GM04503 (cell line): ENCODE results near the gene POLE.

Source experiments
- DNase-seq: peaks from one replicate; pipeline ENCODE4 v3.0.0-alpha.2; 2012; ENCODE audit warnings: low read depth

The POLE gene

DNA sequence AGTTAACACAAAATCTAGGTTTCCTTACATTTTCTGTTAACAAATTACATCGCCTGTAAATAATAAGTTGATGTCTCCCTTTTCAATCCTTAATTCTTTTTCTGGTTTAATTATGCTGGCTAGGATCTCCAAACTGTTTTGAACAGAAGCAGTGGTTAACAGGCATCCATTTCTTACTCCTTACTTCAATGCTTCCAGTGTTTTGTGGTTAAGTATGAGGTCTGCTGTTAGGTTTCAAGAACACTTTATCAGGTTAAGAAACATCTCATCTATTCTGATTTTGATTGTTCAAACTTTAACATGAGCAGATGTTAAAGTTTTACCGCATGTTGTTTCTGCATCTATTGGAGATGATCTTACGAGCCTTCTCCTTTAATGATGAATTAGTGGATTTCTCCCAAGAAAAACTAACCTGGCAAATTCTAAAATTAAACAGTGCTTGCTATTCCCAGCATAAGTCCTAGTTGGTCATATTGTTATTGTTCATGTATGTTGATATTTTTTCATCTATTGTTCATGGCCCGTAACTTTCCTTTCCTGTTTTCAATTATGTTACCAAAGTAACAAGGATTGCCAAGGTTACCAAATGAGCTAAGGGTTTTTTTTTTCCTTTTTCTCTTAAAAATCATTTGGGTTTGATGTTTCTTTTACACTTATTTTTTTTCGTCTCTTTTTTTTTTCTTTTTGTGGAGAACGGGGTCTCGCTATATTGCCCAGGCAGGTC is 33.4 kb downstream of the POLE start:
- no peak for DNase-seq

DNA sequence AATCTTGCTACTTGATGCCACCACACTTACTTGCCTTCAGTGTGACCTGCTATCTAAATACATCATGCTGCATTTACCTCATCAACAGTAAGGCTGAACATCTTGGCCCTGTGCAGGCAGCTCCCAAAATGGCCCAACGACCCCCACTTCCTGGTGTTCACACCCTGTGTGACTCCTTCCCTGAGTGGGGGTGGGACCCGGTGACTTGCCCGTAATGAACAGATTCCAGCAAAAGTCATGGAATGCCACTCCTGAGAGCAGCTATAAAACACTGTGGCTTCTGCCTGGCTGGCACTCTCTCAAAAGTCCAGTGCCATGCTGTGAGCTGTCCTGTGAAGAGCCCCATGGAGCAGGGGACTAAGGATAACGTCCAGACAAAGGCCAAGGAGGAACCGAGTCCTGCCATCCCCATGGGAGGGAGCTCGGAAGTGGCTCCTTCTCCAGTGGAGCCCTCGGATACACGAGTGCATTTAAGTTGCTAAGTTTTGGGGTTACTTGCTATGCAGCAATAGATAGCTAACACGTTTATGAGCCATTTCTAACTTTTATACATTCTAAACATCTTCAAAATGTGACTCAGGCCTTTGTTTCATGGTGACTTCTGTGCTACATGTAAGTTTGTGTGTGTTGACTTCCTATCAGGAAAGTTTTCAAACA is 35.6 kb downstream of the POLE start:
- no peak for DNase-seq

DNA sequence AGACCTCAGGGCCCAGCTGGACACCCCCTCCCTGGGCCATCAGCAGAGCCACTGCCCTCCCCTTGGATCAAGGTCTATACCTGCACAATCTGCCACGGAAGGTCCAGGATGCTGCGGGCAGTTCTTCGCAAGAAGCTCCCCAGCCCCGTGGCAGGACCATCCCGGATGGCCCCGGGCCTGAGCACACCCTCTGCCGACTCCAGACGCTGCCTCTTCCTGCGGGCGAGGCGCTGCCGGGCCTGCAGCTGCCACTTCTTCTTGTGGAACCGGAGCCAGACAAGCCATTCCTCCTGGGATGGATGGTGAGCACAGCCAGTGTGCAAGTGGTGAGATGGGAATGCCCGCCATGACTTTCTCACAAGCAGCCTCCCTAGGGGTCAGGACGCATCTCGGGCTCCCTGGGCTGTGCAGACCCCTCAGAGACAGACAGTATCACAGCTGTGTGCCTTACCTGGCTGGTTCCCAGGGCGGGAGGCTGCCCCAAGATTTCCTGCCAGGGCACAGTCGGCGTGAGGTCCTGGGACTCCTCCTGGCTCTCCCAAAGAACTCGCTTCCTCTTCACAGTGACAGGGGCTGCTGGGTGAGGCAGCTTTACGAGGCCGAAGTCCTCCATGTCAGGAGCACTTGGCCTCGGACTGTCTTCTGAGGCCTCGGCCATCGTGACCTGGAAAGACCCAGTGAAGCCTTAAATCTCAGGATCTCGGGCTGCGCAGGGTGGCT is 37.8 kb downstream of the POLE start:
- DNase-seq: no peak

DNA sequence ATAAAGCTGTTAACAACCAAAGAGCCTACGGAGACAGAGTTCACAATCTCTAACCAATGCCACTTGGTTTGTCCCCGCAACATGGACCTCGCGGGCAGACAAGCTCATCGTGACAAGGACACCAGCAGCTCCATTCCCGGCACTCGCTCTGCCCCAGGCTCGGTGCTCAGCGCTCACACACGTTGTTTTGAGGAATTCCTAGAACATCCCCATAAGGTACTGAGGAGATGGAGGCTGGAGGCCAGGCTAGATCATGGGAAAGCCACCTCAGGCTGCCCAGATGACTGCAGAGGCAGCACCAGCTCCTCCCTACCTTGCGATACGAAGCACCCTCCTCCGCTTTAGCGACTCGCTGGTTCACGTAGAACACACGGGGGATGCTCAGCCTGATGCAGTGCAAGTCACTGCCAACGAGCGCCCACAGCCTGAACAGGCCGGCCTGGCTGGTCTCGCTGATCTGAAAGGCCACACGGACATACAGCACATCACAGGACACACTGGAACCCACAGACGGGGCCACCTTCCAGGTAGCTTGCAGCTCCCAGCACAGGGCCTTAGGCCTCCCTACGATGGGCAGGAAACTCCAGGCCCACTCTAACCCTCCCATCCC is 38.4 kb downstream of the POLE start:
- DNase-seq: no peak

DNA sequence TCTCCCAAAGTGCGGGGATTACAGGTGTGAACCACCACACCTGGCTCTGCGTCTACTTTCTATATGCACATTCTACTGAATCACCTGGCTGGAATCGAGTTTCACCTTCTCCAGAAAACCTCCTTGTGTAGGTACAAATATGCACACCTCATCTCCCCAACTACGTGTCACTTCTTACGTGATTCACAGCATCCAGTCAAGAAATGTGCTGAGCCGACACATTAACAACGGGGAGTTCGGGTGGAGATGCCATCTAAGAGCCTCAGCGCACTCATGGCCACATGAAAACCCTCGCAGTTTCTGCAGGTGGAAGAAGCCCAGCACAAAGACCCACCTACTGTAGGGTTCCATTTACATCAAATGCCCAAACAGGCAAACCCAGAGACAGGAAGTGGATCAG is 39.3 kb downstream of the POLE start:
- no peak for DNase-seq

DNA sequence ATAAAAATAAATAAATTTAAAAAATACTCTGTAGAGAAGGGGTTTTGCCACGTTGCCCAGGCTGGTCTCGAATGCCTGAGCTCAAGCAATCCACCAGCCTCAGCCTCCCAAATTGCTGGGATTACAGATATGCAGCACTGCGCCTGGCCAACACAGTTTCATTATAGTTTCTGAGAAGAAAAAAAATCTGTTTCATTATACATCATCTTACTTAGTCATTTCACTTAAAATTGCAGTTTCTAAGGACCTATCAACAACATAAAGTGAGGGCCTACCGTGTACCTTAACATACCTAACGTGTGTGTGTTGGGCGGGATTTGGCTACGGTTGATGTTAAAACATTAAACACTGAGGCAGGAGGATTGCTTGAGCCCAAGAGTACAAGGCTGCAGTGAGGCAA is 40.3 kb downstream of the POLE start:
- DNase-seq: no peak

DNA sequence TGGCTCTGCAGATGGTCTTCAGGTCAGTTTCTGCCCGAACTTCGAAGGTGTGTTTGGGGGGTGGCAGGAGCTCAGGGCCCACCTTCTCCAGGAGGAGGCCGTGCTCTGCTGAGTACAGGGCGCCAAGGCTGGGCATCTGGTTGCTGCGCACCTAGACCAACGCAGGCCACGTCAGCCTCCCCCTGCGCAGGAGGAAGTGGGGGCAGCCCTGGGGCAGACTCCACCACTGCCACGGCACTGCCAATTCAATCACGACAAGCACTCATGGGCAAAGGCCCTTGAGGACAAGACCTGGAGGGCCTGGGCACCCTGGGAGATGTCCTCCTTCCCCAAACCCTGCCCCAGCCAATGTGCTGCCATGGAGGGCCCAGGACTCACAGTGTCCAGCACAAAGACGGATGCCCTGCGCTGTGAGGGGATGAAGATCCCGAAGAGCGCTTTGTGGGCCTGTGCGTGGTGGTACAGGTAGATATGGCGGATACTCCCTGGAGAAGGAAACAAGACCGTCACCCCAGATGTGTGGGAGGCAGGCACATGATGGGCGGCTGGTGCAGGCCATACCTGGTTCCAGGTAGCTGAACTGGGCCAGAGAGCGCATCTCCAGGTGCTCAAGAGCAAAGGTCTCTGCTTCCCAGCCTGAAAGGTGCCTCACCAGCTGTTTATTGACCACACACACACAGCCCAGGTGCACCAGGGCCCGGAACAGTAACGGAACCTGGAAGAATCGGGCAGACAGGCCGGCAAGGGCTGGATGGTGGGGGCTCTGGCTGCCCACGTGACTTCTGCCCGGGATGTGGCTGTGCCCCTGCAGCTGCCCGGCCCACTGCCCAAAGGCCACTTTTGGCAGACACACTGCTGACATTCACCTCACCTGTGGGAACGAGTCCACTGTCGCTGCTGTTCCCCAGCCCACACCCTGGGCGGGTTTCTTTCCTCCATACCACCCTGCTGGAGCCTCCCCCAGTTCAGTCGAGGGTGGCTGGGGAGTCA is 44.0 kb downstream of the POLE start:
- DNase-seq: no peak

DNA sequence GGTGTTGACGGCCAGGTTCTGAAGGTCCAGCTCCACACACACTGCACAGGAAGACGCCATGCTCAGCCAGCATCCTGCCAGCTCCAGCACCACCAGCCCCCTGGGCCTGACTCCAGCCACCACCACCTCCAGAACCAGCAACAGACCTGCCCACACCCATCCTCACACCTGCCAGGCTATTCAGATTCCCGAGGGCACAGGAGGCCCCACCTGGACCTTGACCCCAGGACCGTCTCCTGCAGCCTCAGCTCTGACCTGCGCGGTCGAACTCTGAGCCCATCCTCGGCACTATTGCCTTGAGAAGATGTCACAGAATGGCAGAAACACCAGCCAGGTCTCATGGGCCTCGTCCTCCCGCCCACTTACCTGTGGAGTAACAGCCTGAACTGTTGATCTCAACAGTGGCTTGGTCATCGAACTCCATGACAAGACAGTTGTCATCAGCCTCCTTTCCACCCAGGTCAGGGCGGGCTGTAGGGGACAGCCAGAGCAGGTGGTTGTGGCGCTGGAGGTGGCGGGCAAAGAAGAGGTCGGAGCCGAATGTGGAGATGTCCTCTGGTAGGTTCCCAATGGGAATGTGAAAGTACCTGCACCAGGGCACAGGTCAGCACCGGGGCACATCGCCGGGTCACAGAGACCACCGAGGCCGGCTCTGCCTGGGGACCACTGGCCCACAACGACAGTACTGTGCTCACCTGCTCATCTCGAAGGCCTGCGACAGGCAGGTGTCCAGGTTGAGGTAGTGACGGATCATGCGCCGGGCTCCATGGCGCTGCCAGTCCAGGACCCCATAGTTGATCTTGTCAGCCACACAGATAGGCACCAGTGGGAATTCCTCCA is 45.1 kb downstream of the POLE start:
- no peak for DNase-seq

DNA sequence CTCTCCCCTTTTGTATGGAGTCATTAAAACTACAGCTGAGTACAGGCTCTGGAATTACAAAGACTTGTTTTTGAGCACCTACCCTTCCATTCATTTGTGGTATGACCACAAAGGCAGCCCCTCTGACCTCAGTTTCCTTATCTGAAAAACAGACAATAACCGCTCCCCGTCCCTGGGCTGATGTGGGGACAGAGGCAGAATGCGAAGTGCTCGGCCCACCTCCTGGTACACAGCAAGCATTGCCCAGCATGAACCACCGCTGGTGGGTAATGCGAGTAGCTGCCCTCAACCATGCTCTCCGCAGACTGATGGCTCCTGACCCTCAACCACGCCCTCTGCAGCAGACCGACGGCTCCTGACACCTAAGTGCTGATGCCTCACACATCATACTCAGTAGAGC is 46.2 kb downstream of the POLE start:
- no peak for DNase-seq

DNA sequence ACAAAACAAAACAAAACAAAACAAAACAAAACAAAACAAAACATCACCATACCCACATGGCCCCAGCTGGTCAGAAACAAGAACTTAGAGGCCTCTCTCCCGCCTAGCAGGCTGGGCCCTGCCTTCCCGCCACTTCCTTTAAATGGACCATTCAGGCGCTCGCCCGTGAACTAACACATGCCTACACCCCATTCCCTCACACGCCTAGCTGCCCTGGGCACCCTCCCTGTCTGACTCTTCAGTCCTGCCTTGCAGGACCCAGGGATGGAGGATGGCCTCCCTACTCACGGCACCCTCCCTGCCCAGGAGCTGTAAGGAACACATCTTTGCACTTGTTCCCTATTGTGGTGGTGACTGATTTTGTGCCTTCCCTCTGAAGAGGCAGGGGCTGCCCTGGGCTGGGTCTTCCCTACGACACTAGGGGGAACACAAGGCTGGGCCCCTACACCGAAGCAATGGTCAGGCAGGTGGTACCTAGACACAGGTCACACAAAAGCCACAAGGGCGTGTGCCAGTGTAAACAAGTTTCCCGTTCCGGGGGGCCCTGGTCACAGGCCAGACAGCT is 47.1 kb downstream of the POLE start:
- DNase-seq: no peak

DNA sequence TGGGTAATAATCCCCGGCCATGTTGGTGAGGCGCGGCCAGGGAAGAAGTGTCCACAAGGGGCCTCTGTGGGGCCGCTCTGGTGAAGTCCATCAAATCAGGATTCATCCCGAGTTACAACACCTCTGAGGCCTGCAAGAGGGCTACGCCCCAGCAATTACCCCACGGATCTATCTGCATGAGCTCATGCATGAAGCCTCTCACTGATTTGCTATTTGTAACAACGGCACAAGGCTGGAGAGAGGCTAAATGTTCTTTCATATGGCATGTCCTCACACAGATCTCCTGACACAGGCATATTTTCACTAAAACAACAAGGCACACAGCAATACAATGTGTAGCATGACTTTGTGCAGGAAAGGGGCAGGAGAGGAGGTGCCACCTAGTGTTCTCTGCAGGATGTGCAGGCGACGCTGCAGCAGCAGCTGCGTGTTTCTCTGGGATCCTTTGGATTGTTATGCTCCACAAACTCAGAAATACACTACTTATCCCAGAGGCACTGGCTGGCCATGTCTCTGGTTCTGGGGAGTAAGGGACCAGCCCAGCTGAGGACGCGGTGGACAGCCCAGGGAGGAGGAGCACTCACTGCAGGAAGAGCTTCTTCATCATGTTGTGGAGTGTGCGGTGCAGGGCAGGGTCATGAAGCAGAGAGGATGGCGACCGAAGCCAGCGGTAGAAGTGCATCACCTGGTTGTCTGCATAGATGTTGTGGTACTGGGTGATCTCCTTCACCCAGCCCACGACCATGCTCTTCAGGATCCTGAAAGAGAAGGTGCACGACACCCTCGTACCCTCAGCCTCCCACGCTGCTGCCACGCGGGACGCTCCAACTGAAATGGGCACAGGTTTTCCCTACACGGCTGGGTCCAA is 48.4 kb downstream of the POLE start:
- peak; percentile 58 for DNase-seq

DNA sequence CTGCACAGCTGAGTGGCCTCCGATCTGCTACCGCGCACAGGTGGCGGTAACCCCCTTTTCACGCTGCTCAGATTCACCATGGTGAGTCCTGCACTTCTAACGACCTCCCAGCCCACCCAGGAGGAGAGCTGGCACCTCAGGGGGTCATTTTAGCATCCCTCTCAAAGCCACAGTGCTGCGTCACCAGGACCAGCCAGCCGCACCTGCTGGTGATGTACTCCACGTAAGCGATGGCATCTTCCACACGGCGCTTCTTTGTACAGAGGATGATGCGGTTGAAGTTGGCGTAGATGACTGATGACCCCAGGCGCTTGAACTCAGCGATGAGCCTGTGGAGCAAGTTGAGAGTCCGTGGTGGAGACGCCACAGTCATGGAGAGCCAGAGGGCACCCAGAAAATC is 49.3 kb downstream of the POLE start:
- DNase-seq: no peak

DNA sequence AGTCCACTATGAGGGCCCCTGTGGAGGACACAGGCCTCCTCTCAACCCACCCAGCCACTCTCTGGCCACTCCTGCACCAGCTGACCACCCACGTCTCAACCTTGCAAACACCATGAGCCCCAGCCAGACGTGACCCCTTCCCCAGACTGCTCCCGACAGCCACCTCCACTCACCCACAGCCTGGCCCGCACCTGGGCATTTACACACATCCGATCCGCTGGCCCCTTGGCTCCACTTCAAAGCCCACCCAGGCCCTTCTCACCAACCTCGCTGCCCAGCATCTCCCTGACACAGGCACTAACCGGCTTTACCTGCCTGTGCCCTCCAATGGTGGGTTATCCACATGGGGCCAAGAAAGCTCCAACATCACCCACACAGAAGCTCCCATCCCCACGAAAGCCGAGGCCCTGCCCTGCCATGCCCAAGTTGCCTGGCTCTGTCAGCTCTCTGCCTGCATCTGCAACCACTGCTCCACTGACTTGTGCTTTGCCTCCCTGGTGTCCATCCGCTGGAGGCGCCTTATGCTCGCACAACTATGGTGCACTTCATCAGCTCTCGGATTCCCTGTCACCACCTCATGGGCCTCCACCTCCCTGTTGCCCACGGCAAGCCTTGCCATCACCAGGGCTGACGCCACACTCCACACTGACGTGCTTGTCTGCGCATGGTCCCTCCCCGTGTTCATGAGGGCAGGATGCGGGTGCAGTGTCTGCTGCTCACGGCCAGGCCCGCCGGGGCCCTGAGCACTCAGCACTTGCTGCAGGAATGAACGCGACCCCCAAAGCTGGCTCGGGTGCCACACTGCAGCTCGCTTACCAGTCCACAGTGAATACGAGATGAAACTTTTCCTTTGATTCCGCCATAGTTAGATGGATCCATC is 51.8 kb downstream of the POLE start:
- DNase-seq: no peak

DNA sequence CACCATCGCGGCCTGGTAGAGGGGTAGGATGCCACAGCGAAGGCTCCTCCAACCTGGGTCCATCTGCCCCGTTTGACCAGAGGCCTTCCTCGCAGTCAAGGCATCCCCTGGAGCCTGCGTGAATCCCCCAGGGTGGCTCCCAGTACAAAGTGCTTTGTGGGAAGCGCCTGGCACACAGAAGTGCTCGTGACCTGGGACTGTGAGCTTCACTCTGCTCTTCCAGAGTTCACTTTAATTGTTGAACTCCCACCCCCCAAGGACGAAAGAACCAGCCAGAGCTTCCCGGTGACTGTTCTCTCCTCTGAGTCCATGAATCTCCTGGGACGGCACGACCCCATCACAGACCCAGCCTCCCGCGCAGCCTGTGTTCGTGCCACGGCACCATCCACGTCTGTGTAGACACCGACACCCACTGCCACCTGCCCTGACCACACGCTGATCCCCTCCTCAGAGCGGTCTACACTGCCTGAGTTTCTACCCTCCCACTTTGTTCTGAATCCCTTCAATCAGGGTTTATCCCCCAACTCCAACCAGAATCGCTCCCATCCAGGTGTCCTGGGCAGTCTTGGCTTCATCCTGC is 52.6 kb downstream of the POLE start:
- no peak for DNase-seq

DNA sequence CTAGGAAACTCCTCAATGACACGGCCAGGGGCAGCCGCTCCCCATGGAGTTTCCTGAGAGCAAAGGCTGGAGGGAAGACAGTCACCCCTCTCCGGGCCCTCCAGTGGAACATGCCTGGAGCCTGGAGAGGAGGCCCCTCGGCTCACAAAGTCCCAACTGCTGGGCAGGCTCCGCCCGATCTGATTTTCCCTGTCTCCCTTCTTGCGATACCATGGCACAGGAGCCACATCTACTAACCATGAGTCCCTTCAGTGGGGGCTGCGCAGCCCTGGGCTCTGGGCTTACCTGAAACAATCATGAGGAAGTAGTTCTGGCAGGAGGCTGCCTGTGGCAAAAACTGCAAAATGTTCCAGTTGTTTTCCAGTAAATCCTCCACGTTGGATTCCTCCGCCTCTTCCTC is 53.2 kb downstream of the POLE start:
- DNase-seq: no peak

DNA sequence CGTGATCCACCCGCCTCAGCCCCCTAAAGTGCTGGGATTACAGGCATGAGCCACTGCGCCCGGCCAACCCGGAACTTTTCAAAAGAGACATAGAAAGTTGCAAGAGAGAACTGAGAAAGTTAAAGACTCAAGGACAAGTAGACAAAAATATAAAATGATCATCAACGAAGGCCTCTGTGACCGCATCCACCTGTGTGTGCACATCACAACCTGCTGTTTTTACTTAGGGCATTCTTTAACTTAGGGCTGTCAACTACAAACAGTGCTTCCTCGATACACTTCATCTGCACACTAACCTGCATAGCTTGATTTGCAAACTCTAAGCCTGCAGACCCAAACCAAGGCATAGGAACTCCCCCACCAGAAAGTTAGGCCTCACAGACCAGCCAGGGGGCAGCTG is 53.7 kb downstream of the POLE start:
- DNase-seq: no peak

DNA sequence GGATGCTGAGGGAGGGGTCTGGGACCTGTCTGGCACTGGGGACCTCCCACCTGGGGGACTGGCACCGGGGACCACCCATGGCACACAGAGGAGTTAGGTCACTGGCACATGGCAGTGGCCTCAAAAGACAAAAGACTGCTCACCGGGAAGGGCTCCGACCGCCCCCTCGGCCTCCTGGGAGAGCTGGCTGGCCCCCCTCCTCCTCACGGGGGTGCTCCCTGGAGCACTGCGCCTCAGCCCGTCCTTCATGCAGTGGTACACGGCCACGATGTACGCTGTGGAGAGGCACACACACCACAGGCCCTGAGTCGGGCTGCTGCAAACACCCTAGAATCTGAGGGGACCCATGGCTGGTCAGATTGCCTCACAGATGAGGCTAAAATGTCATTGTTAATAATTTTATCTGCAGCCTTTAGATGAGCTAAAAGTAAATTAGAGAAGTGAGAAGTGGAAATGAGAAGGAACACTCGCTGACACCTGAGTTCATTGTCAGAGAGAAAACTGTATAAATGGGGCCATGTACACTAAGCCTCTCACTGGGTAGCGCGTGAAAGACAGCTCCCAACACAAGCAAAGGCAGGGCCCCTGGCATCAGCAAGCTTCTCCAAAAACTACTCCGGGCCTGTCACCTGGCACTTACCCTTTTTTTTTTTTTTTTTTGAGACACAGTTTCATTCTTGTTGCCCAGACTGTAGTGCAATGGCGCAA is 54.5 kb downstream of the POLE start:
- DNase-seq: no peak
